ENCODE data around the gene UGT1A7.
"Not testable (repeated sequence)": the region's sequence is repeated elsewhere in the genome, so short reads cannot be mapped to it uniquely, and the experiment has no call there.

Gene UGT1A7

GRCh38 chr2:233684640-233685039, 2.9 kb downstream of the UGT1A7 start:
- DNase-seq, result no peak

GRCh38 chr2:233686928-233687327, 5.2 kb downstream of the UGT1A7 start:
- DNase-seq, result no peak

- DNase-seq, result no peak
These were observed 6.6 kb downstream of the UGT1A7 start for GRCh38 chr2:233688341-233688740.

GRCh38 chr2:233689031-233689430, 7.3 kb downstream of the UGT1A7 start:
- no peak for DNase-seq

GRCh38 chr2:233689501-233689900, 7.8 kb downstream of the UGT1A7 start:
- no peak for DNase-seq

GRCh38 chr2:233690444-233690843, 8.7 kb downstream of the UGT1A7 start:
- no peak for DNase-seq

GRCh38 chr2:233691443-233692433, 10.0 kb downstream of the UGT1A7 start:
- DNase-seq, result no peak

- DNase-seq, result no peak
These were observed 10.9 kb downstream of the UGT1A7 start, which contains the start of gene UGT1A6 for GRCh38 chr2:233692648-233693047. UGT1A6 (plus strand) TSS chr2:233692890; CDS start chr2:233693005, 115 bp downstream.

GRCh38 chr2:233693963-233694362, 12.3 kb downstream of the UGT1A7 start:
- no peak for DNase-seq

- no peak for DNase-seq
These were observed 17.0 kb downstream of the UGT1A7 start for GRCh38 chr2:233698740-233699139.

GRCh38 chr2:233699424-233700027, 17.8 kb downstream of the UGT1A7 start:
- no peak for DNase-seq

- DNase-seq, result no peak
These were observed 18.4 kb downstream of the UGT1A7 start for GRCh38 chr2:233700028-233700635.

- not testable (repeated sequence) for DNase-seq
These were observed 19.1 kb downstream of the UGT1A7 start for GRCh38 chr2:233700842-233701241.

GRCh38 chr2:233702238-233702637, 20.5 kb downstream of the UGT1A7 start:
- no peak for DNase-seq

- DNase-seq, result no peak
These were observed 24.3 kb downstream of the UGT1A7 start for GRCh38 chr2:233705911-233706506.

GRCh38 chr2:233706720-233707119, 25.0 kb downstream of the UGT1A7 start:
- DNase-seq, result no peak

GRCh38 chr2:233707940-233708644, 26.4 kb downstream of the UGT1A7 start:
- no peak for DNase-seq

GRCh38 chr2:233708942-233709341, 27.2 kb downstream of the UGT1A7 start:
- no peak for DNase-seq

GRCh38 chr2:233711312-233712008, 29.8 kb downstream of the UGT1A7 start:
- peak; percentile 50 for DNase-seq

GRCh38 chr2:233712611-233713261, 31.0 kb downstream of the UGT1A7 start, which contains the start of gene UGT1A5:
UGT1A5 (plus strand) TSS chr2:233712907; CDS start chr2:233712992, 85 bp downstream.
- DNase-seq, result no peak

GRCh38 chr2:233713262-233713615, 31.5 kb downstream of the UGT1A7 start:
- DNase-seq, result no peak
